Spleen (tissue), 7 donors: ENCODE results near the gene ABHD4.

Source experiments
- CTCF ChIP-seq, 11 experiments: fragments of 200-600 bp in 7 of 11; fragments of 450-650 bp in 4 of 11; sonication (generic) in 4 of 11; IDR thresholded peaks in 8 of 11; conservative IDR thresholded peaks in 3 of 11; 1 replicate in 7 of 11; 2 replicates in 4 of 11; pipeline versions ENCODE4 v1.4.0 to v1.8.0; 2016 to 2021; ENCODE audit warnings: antibody characterized with exemption in 11 of 11, inconsistent platforms in 4 of 11, mild to moderate bottlenecking in 1 of 11
- POLR2A ChIP-seq, 3 donors: fragments of 450-650 bp; IDR thresholded peaks; one replicate each; pipeline ENCODE4 v1.5.1; 2017; ENCODE audit warnings: antibody characterized with exemption in 3 of 3, mild to moderate bottlenecking in 1 of 3
- donor health status: DM: no; HTN: no; CAD: no; lungs with moderate emphysema.
- donor health status: DM: no; HTN: no; CAD: no.
- donor health status: DM: no; HTN: no; CAD: no.

DNA sequence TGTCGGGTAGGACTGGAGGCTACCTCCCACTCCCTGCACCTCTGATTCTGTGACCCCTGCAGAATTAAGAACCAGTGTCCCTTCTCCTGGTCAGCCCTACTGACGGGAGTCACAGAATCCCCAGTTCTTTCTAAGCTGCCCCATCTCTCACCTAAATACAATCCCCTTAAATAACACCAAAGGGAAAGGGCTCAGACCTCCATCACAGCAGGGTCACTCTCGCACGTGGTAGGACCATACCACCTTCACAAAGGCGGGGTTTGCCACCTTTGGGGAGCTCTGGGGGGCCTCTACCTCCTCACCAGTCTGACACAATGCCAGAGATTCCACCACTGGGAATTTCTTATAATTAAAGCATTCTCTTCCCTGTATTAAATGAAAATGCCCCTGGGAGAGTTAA, 44.7 kb upstream of the ABHD4 start:
- TF ChIP-seq POLR2A (IDR thresholded peaks at IDR 0.05) = no peak
- TF ChIP-seq CTCF (IDR thresholded peaks at IDR 0.05 in 8 of 11, conservative IDR thresholded peaks at IDR 0.05 in 3 of 11) = no peak
